GM18526 (cell line): Measurements from ENCODE around the gene LAD1.

Experiments
- POLR2A ChIP-seq: IDR thresholded peaks from 3 replicates; pipeline ENCODE4 v1.6.1; 2011; ENCODE audit not compliant: insufficient read length; ENCODE audit errors: extremely low read depth

LAD1 gene

GRCh38 chr1:201369209-201369608, 29.9 kb downstream of the LAD1 start:
- TF ChIP-seq POLR2A, result no peak

- no peak for TF ChIP-seq POLR2A
These were observed 32.4 kb downstream of the LAD1 start for GRCh38 chr1:201366696-201367095.

- no peak for TF ChIP-seq POLR2A
These were observed 33.9 kb downstream of the LAD1 start for GRCh38 chr1:201365251-201365650.

- no peak for TF ChIP-seq POLR2A
These were observed 34.4 kb downstream of the LAD1 start for GRCh38 chr1:201364808-201365105.

GRCh38 chr1:201363467-201363866, 35.7 kb downstream of the LAD1 start:
- no peak for TF ChIP-seq POLR2A

DNA sequence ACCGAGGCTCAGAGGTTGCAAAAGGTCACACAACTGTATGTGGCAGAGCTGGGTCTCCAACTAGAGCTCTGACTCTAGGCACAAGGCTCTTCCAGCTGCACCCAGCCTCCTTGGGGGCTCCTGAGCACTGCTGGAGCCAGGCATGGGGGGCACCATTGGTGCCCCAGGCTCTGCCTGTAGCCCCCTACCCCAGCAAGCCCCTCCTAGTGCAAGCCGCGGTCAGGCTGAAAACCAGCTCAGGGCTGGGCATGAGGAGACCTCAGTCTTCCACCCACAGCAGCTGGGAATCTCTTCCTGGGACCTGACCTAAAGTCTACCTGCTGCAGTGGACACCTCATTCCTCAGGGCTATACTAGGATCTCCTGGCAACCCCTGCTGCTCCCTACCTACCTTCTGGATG, 36.2 kb downstream of the LAD1 start:
- TF ChIP-seq POLR2A, result no peak

DNA sequence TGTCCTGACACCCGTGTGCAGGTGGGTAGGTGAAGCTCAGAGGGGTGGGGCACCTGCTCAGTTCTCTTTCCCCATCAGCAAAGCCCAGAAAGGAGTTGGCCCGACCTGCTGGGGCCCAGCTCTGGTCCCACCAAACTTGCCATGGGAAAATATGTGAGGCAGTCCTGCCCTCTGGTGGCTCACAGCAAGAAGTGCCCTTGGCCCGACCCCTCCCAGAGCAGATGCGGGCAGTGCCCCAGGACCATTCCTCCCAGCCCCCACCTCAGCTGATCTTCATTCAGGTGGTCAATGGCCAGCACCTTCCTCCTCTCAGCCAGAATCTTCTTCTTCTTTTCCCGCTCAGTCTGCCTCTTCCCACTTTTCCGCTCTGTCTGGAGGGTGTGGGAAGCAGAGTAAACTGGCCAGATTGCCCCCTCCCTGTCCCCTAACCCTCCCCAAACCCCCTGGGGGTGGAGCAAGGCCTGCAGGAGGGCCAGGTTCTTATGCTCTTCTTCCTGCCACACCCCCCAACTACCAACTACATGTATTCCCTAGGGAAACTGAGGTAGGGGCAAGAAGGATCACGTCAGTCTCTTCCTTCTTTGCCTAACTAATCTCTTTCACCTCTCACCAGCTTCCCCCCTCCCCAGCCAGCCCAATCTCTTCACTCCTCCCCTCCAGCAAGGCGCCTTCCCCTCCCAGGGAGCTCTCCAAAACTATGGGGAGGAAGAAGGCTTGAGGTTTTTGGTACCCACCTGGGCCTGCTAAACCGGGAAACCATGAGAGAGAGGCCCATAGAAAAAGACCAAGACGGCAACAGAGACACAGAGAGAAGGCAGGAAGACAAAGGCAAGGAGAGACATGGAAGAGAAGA, 37.2 kb downstream of the LAD1 start:
- no peak for TF ChIP-seq POLR2A

DNA sequence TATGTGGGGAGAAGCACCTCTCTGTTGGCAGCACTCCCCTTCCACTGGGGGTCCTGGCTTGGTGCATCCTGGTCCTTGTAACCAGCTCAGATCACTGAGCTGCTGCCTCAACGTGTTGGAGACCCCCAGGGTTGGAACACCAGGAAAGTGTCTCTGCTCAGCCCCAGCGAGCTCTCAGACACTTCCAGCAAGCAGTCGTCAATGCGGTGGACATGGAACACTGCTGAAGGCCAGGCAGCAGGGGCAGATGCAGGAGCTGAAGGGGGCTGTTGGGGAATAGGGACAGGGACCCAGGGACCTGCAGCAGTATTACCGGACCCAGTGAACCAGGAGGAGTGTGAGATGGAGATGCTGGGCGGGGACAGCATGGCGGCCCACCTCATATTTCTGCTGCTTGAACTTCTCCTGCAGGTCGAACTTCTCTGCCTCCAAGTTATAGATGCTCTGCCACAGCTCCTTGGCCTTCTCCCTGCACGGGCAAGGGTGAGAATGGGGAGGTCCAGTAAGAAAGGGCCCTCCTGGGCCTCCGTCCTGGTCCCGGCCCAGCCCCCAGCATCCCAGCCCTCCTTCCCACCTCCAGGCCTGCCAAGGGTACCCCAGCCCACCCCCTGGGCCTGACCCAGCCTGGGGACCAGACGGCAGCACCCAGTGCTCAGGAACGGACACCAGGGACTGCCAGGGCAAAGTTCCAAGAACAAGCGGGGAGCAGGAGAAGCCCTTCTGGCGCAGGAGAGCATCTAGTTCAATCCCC, 38.0 kb downstream of the LAD1 start:
- no peak for TF ChIP-seq POLR2A

DNA sequence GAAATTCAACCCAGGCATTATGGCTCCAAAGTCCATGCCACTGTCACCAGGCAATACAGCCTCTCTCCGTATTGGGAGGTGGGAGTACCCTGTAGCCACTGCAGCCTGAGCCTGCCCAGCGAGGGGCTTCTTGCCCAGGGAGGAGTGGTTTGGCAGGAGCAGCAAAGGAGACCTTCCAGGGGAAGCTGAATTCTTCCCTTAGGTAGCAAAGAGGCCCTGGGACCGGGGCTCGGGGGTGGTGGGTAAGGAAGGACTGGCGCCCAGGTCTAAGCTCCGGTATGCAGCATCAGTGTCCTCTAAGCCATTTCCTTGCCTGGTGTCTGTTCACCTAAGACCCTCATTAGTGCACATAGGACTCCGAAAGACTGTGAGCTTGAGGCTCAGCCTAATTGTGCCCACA, 38.6 kb downstream of the LAD1 start:
- no peak for TF ChIP-seq POLR2A

- no peak for TF ChIP-seq POLR2A
These were observed 39.3 kb downstream of the LAD1 start for GRCh38 chr1:201359873-201360210.

GRCh38 chr1:201359031-201359872, 39.9 kb downstream of the LAD1 start:
- no peak for TF ChIP-seq POLR2A

DNA sequence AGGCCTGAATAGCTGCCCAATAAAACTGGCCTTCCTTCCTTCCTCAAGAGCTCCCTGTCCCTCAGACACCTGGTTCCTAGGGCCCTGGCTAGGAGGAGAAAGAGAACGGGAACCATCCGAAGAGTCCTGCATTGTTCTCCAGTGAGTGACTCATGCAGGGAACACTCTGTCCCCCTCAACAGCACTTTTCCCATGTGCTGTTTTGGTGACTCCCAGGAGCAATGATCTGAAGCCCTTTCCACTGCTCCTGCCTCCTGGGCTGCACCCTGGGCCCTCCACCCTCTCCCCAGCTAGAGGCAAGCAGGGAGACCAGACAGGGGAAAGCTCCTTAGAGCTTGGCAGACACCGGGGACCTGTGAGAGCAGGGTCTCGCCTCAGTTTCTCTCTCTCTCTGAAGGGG, 40.5 kb downstream of the LAD1 start:
- TF ChIP-seq POLR2A, result no peak

DNA sequence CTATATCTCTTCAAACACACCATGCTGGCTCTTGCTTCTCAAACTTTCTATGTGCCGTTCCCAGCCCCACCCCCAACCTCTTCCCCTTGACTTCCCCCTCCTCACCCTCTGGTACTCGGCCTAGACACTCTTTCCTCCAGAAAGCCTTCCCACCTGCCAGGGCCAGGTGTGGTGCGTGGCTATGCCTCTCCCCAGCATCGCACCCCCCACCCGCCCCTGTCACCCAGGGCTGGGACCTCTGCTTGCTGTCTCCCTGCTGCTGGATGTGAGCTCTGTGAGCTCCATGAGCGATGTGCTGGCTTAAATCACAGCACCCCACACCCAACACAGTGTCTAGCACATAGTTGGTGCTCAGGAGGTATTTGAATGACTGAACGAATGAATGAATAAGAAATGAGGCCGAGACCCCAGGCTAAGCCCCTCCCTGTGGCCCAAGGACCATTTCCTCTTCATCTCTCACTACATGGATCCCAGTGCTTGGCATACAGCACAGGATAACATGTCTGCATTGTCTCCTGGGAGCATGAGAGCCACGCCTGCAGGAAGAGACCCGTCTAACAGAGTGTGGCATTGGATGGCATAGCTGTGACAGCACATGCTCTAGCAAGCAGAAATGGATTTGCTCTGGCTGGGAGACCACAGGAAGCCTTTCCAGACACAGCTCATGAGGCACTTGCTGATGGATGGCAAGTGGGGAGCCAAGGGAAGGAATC, 41.3 kb downstream of the LAD1 start:
- TF ChIP-seq POLR2A, result no peak

DNA sequence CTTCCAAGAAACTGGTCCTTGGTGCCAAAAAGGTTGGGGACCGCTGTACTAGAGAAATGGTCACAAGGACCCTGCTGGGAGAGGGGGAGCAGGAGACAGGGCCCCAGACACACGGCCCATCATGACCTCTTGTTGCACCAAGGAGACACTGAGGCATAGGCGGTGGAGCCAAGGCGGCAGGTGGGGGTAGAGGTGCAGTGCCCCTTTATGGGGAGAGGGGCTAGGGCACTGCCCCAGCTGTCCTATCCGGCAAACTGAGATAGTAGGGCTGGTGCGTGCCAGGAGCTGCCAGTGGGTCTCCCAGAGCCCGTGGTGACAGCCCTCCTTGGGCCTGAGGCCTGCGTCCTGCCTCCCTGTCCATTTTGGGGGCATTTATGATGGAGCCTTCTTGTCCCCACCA, 41.9 kb downstream of the LAD1 start:
- TF ChIP-seq POLR2A, result no peak

DNA sequence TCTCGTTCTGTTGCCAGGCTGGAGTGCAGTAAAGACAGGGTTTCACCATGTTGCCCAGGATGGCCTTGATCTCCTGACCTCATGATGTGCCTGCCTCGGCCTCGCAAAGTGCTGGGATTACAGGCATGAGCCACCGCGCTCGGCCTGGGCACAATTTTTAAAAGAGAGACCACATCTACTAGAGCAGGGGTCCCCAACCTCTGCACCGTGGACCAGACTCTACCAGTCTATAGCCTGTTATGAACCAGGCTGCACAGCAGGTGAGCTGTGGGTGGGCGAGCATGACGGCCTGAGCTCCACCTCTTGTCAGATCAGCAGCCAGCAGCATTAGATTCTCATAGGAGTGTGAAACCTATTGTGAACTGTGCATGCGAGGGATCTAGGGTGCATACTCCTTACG, 42.4 kb downstream of the LAD1 start:
- no peak for TF ChIP-seq POLR2A
